NCI-H1436 (cell line): ENCODE results near the gene RAD9A.
A peak's percentile ranks its signal among the peaks of the same experiment; 100 is the strongest.
"Not testable (repeated sequence)": the region's sequence is repeated elsewhere in the genome, so short reads cannot be mapped to it uniquely, and the experiment has no call there.

ENCODE experiments used
- DNase-seq: peaks from one replicate; lab custom pipeline; 2025; lab: John Stamatoyannopoulos, UW

The RAD9A gene

DNA sequence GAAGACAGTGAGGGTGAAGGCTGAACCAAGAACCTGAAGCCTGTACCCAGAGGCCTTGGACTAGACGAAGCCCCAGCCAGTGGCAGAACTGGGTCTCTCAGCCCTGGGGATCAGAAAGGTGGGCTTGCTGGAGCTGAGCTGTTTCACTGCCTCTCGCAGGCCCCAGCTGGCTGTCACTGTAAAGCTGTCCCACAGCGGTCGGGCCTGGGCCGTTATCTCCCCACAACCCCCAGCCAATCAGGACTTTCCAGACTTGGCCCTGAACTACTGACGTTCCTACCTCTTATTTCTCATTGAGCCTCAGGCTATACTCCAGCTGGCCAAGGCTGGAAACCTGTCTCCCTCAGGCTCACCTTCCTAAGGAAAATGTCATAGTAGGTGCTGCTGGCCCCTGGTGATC lies 5.8 kb downstream of the RAD9A start:
- no peak for DNase-seq

DNA sequence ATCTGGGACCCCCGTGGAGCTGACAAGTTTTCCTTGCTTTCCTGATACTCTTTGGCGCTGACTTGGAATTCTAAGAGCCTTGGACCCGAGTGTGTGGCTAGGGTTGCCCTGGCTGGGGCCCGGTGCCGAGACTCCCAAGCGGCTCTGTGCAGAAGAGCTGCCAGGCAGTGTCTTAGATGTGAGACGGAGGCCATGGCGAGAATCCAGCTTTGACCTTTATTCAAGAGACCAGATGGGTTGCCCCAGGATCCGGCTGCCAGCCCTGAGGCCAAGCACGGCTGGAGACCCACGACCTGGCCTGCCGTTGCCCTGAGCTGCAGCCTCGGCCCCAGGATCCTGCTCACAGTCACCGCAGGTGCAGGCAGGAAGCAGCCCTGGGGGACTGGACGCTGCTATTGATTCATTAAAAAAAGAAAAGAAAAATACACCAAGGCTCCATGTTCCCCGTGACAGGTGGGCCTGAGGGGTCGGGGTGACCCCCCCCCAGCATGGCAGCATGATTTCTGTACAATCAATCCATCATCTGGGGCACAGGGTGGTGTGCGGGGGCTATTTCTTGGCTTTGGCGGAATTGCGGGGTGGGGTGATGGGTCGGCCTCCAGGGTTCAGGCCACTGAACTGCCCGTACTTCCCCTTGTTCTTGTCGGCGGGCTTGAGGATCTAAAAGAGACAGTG lies 6.3 kb downstream of the RAD9A start:
- DNase-seq, result no peak

DNA sequence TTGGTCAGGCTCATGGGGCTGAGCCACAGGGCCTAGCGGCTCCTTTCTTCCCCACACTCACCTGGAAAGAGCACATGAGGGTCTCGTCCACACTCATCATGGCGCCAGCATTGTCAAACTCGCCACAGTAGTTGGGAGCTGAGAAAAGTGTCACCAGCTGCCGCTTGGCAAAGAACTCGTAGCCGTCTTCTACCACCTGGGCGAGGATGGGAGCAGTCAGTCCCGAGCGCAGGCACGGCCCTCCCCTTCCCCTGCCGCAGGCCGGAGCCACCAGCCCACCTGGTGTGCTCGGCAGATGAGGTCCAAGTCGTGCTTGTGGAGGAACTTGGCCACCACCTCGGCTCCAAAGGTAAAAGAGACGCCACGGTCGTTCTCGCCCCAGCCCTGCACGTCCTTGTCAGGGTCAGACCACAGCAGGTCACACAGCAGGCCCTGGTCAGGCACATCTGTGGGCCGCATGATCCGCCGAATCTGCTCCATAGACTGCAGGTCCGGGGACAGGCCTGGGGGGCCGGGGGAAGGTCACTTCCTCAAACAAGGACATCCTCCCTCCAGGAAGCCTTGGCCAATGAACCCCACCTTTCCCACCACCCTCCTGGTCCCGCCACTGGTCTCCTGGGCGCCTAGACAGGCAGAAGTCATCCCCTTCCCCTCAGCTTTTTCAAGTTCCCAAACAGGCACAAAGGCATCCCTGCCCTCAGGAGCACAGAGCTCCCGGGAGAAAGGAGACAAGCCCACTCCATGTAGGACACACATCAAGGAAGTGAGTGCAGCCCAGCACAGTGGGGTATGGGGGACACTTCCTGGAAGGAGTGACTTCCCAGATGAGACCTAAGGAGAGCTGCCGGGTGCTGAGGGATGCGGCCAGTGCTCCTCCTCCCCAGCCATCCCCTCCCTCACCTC lies 7.1 kb downstream of the RAD9A start:
- no peak for DNase-seq

DNA sequence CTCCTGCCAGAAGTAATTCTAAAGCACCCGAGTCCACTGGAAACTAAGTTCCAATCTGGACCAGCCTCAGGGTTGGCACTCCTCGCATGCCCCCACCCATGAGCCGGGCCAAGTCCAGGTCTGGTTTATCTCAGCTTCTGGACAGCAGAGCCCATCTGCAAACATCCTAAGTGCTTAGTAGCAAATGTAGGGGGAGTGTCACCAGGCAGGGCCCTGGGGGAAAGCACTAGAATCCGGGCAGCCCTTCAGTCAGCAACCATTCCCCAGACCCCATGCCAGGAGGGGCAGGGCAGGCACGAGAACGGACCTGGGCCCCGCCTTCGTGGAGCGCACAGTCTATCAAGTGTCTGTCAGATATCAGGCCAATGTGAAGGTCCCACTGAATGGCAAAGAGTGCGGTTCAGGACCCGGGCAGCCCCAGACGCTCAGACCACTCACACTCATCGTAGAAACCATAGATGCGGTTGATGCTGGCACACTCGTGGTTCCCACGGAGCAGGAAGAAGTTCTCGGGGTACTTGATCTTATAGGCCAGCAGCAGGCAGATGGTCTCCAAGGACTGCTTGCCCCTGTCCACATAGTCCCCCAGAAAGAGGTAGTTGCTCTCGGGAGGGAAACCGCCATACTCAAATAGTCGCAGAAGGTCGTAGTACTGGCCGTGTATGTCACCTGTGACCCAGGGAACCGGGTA lies 8.6 kb downstream of the RAD9A start:
- no peak for DNase-seq

DNA sequence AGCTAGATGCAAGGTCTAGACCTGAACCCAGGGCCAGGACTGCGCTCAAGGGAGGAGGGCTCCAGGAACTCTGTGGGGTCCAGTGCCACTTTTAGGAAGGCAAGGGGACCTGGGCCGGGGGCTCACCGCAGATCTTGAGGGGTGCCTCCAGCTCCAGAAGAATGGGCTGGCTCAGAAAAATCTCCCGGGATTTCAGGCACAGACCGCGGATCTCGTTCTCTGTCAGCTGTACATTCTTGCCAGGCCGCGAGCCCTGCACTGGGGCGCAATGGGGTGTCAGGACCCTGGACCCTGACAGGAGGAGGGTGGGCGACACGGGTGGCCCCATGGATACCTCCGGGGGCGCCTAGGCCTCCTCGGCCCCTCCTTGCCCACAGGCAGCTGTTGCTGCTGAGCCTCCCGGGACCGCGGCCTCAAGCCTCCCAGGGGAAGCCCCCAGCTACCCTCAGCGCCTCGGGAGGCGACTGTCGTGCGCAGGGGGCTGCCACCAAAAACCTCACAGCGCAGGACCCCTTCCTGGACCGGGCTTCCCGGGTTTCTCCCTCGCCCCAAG lies 9.2 kb downstream of the RAD9A start:
- no peak for DNase-seq

DNA sequence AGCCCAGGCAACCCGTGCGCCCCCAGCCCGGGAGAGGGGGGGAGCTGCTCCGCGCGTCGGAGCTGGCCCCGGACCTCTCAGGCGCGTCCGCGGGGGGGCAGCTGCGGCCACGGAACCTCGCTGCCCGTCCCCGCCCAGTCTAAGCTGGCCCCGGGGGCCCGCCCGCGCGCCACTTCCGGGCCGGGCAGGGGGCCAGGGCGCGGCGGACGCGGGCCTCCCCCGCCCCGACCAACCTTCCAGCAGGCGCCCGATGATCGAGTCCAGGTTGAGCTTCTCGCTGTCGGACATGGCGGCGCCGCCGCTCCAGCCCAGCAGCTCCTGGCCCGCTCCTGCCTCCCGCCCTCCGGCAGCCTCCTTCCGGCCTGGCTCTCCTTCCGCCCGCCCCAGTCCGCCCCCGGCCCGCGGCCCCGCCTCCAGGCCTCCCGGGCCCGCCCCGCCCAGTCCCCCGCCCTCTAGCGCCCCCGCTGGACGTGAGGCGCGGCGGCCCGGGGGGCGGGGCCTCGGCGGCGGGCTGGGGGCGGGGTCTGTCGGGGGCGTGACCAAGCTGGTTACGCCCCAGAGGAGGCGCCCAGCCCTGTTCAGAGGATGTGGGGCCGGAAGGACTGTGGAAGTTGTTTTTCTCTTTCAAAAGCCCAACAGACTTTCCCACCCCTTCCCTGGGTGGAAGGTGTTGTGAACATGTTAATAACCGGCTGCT lies 9.9 kb downstream of the RAD9A start, which contains the start of gene PPP1CA:
Gene PPP1CA (minus strand): TSS at position 364 of the 697 bp plus-strand sequence. CDS start 76 bp downstream, at position 288.
- peak; percentile 81 for DNase-seq

DNA sequence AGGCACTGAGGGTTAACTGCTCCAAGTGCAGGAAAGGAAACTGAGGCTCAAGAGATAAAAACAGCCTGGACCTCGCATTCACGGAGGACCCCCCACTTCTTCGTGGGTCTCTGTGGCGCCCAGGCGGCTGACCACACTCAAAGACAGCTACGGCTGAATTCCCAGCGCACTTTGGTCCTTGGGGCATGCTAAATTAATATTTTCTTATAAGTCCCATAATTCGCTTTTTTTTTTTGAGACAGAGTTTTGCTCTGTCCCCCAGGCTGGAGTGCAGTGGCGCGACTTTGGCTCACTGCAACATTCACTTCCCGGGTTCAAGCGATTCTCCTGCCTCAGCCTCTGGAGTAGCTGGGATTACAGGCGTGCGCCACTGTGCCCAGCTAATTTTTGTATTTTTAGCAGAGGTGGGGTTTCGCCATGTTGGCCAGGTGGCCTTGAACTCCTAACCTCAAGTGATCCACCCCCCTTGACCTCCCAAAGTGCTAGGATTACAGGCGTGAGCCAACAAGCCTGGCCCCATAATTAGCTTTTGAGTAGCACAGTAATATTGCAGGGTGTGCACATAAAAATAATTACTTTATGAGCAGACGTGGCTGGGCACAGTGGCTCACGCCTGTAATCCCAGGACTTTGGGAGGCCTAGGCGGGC lies 10.5 kb downstream of the RAD9A start:
- not testable (repeated sequence) for DNase-seq

DNA sequence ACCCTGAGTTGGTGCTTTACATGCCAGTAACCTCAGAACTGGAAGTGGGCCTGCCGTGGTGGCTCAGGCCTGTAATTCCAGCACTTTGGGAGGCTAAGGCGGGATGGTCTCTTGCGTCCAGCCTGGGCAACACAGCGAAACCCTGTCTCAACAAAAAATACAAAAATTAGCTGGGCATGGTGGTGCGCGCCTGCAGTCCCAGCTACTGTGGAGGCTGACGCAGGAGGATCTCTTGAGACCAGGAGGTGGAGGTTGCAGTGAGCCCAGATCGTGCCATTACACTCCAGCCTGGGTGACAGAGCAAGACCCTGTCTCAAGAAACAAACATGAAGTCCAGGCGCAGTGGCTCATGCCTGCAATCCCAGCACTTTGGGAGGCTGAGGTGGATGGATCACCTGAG lies 11.3 kb downstream of the RAD9A start:
- not testable (repeated sequence) for DNase-seq

DNA sequence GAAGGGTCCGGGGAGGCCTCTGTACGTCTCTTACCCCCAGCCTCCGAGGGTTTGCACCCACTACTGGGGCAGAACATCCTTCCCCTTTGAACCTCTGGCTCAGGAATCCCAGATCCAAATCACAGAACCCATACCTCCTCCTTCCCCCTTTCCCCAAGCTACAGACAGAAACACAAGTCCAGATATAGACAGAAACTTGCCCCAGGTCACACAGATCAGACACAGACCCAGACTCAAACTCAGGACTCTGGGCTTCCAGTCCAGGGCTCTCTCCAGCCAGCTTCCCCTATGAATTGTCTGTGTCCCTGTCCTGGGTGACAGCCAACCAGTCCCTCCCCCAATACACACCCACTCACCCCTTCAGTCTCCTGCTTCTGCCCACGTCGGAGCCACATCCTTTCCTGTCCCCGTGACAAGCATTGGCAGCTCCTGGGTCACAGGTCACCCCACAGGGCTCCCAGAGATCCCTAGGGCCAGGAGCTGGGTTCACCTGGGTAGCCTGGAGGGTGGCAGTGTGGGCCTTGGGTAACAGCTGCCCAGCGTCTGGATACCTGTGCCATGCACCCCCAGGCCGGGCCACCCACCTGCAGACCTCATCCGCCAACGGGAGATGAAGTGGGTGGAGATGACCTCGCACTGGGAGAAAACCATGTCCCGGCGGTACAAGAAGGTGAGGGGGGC lies 12.9 kb downstream of the RAD9A start:
- no peak for DNase-seq

DNA sequence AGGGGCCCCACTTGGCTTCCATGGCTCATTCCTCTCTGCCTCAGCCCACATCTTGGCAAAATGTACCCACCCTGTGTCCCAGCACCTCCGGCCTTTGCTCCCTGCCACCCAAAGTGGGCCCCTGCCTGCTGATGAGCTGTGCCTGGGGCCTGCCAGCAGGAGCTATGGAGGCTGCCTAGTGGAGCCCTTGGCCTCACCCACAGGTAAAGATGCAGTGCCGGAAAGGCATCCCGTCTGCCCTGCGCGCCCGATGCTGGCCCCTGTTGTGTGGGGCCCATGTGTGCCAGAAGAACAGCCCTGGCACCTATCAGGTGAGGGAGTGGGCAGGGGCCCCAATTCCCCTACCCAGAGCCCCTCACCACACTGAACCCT lies 13.4 kb downstream of the RAD9A start:
- DNase-seq, result no peak

DNA sequence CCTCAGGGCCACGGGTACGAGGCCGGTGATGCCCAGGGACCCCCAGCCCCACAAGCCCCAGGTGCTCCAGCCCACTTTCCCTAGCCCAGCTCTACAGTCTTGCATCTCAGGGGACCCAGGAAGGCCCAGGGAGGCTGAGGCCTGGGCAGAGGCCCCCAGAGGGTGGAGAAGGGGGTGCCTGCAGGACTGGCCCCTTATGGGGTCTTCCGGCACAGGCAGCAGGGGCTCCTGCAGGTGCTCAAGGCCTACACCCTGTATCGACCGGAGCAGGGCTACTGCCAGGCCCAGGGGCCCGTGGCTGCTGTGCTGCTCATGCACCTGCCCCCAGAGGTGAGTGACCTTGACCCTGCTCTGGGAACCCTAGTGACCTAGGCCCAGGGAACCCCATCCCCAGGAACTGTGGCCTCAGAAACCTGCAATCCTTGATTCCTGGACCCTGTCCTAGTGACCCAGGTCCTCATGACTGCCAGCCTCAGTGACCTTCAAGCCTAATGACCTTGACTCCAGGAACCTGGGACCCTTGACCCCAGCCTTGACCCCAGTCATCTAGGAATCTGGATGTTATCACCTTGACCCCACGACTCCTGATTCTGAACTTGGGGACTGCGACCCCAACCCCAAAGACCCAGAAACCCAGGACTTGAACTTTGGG lies 14.0 kb downstream of the RAD9A start:
- DNase-seq, result no peak

DNA sequence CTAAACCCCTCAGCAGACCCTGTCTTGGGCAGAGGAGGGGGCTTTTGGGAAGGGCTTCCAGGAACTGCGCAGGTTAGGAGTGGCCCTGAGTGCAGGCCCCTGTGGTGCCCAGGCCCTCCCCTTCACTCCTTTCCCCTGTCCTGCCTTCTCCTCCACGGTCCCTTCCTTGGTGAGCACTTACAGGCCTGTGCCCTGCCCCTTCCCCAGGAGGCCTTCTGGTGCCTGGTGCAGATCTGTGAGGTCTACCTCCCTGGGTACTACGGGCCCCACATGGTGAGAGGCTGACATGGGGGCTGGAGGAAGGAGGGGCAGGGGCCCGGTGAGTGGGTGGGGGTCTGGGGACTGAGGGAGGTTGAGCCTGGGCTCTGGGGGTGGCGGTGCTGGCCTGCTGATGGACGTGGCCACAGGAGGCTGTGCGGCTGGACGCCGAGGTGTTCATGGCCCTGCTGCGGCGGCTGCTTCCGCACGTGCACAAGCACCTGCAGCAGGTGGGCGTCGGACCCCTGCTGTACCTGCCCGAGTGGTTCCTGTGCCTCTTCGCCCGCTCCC lies 14.7 kb downstream of the RAD9A start:
- no peak for DNase-seq

DNA sequence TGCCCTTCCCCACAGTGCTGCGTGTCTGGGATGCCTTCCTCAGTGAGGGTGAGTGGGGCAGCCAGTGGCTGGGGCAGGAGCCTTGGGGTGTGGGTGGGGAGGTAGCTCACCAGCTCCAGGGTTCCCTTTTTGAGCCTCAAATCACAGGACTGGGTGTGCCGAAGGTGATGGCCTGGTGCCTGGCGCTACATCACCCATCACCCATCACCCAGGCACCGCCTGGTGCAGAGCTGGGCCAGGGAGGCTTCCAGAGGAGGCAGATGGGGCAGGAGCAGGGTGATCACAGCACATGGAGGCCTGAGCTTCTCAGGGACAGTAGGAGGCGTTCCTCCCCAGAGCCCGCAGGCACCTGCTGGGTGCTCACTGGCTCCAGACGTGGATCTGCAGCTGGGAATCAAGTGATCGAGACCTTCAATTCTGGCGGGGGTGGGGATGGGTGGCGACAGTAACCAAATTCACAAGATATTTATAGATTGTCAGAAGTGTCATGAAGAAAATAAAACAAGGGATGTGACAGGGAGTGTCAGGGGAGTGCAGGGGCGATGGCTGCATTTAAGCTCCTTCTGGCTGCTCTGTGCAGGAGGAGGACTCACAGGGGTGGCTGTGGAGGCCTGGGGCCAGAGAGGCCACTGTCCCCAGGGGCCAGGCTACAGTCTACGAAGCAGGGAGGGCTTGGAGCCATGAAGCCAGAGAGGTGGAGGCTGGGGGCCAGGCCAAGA lies 15.3 kb downstream of the RAD9A start:
- no peak for DNase-seq

DNA sequence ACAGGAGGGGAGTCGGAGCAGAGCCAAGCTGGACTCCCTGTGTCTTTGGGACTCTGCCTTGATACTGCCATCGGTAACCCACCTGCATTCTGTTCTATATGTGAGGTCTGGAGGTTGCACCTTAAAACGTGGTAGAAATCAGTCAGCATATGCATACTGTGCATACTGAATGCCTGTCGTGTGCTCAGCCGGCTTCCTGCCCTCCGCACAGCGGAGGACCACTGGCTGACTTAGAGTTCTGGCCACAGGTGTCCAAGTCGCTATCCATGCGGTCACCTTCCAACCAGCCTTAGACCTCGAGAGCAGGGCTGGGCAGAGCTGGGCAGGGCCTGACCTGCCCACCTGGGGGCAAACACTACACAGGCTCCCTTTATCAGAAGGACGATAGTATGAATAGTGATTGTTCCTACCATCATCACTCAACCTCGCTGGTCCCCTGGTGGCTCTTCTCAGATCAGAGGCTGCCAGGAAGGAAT lies 15.9 kb downstream of the RAD9A start:
- no peak for DNase-seq

DNA sequence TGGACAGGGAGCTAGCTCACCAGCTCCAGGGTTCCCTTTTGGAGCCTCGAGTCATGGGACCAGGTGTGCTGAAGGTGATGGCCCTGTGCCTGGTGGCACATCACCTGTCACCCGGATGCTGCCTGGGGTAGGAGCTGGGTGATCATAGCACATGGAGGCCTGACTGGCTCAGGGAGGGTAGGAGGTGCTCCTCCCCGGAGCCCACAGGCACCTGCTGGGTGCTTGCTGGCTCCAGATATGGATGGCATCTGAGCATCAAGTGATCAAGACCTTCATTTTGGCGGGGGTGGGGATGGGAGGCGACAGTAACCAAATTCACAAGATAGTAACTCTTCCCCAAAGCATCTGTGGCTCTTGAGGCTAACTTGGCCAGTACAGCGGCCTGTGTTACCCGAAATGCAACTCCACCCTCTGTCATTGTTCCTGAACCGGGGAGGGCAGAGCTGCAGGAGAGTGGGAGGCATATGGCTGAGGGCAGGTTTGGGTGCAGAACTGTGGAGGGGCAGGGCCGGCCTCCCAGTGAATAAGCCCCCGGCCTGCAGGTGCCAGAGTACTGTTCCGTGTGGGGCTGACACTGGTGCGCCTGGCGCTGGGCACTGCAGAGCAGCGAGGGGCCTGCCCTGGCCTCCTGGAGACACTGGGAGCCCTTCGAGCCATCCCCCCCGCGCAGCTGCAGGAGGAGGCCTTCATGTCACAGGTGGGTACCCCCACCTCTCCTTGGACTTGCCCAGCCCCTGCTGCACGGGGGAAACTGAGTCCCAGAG lies 16.8 kb downstream of the RAD9A start:
- DNase-seq, result no peak

DNA sequence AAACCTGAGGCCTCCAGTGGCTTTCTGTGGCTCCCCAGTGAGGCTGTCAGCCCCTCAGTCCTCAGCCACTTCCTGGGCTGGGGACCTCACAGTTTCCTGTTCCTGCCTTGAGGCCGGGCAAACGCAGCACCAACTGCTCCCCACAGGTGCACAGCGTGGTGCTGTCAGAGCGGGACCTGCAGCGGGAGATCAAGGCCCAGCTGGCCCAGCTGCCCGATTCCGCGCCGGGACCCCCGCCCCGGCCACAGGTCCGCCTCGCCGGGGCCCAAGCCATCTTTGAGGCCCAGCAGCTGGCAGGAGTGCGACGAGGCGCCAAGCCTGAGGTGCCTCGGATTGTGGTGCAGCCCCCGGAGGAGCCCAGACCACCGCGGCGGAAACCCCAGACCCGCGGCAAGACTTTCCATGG lies 17.5 kb downstream of the RAD9A start:
- no peak for DNase-seq

DNA sequence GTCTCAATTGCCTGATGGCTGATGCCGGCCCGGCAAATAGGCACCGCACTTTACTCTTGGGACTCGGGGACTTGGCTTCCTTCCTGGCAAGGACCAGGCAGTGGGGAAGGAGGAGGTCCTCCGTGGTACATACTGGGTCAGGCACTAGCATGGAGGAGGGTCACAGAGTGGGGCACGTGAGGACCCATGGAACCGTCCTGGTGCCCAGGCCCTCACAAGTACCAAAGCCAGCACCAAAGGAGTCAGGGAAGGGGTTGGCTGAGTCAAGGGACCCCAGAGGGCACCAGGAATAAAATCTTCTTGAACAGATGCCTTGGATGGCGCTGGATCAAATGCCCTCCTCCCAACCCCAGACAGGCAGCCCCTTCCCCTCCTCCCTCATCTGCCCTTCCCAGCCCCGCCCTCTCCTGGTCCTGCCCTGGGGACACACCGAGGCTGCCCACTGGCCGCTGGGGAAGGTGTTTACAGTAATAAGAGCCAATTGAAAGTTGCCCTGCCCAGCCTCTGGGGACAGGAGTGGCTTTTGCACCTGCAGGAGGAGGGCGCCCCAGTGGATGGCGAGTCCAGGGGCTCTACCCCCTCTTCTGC lies 18.1 kb downstream of the RAD9A start:
- DNase-seq, result peak; percentile 91

DNA sequence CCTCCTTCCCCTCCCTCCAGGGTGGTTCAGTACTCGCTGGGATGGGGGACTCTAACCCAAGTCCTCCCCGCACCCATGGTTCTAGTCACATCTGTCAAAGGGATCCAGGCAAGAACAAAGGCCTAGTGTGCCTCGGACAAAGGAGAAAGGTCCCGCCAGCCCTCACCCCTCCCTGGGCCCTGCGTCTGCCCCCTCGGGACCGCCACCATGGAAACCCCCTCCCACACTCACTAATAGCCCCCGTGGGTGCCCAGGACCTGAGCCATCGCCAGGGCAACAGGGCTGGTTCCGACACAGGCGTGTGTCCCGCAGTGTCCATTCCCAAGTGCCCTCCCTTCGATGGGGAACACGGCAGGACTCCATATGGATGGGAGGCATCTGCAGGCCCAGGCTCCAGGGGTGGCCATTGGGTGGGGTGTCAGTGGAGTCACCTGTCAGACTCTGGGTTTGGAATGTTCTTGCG lies 18.6 kb downstream of the RAD9A start:
- DNase-seq, result no peak
